Endothelial cell of umbilical vein (primary cell): ENCODE results near the gene RBFOX1. TPM values are rescaled to one million over a fixed set of nuclear protein-coding genes. Genes with fewer than 3 reads are reported as not detected.

Experiments used
- BruUV-seq: library from RNA; stranded (reverse); fragments of 400-500 nt; replicated peaks from 2 replicates; lab custom pipeline; 2021; lab: Mats Ljungman, UMichigan
- CTCF ChIA-PET: fragments of 300-600, 350-600 bp; sonication (Branson Sonifier 250); formaldehyde crosslinking; loops from one replicate; lab custom pipeline; 2021; ENCODE audit warnings: antibody characterized with exemption, inconsistent platforms; lab: Charles Lee
- POLR2A ChIA-PET: fragments of 300-600, 350-600 bp; sonication (Branson Sonifier 250); formaldehyde crosslinking; loops from one replicate; lab custom pipeline; 2021; ENCODE audit warnings: antibody characterized with exemption, inconsistent platforms; lab: Charles Lee
- DNase-seq: peaks from one replicate; pipeline ENCODE4 v3.0.0-alpha.2; 2011; ENCODE audit warnings: low read depth, low spot score
- FAIRE-seq: peaks from 2 replicates; lab custom pipeline; 2011; peaks lifted over from hg19 to GRCh38; lab: Jason Lieb, UNC
- H2AFZ ChIP-seq: 2 replicates; pipeline ENCODE4 v1.6.0; 2012; ENCODE audit warnings: low read depth, low read length, control low read depth, inconsistent platforms
- H3K27ac ChIP-seq: 2 replicates; pipeline ENCODE4 v1.5.1; 2011; ENCODE audit warnings: low read depth, mild to moderate bottlenecking, control low read depth, low read length, moderate library complexity; ENCODE audit not compliant: insufficient read depth
- H3K27me3 ChIP-seq, 2 experiments: 2 replicates each; pipeline versions ENCODE4 v1.6.0 to v1.6.1; 2011; ENCODE audit warnings: low read length in 2 of 2, mixed read lengths in 1 of 2; ENCODE audit not compliant: control insufficient read depth in 2 of 2, insufficient read depth in 2 of 2
- H3K36me3 ChIP-seq, 2 experiments: 2 replicates in 1 of 2; 3 replicates in 1 of 2; pipeline ENCODE4 v1.5.1; 2011; ENCODE audit warnings: low read length in 2 of 2, mild to moderate bottlenecking in 1 of 2, moderate library complexity in 1 of 2; ENCODE audit not compliant: control insufficient read depth in 2 of 2, insufficient read depth in 2 of 2; ENCODE audit errors: extremely low read depth in 1 of 2
- H3K4me1 ChIP-seq: 3 replicates; pipeline ENCODE4 v1.5.1; 2011; ENCODE audit warnings: mild to moderate bottlenecking, low read length; ENCODE audit not compliant: control insufficient read depth, insufficient read depth; ENCODE audit errors: extremely low read depth
- H3K4me2 ChIP-seq: 2 replicates; pipeline ENCODE4 v1.6.1; 2011; ENCODE audit warnings: low read length, control low read depth, mixed read lengths; ENCODE audit not compliant: insufficient read depth
- H3K4me3 ChIP-seq, 3 experiments: fragments of 200-600 bp in 1 of 3; sonication (generic), shearing (Covaris generic) in 1 of 3; replicated peaks in 1 of 3; 2 replicates each; pipeline ENCODE4 v1.5.1; 2011 to 2016; ENCODE audit warnings: control low read depth in 3 of 3, low read length in 3 of 3, mild to moderate bottlenecking in 2 of 3, inconsistent platforms in 1 of 3, low read depth in 1 of 3, moderate library complexity in 1 of 3; ENCODE audit not compliant: insufficient read depth in 1 of 3
- H3K79me2 ChIP-seq: 2 replicates; pipeline ENCODE4 v1.6.0; 2012; ENCODE audit warnings: low read length, inconsistent platforms; ENCODE audit not compliant: control insufficient read depth, insufficient read depth
- H3K9ac ChIP-seq: replicated peaks from 2 replicates; pipeline ENCODE3; 2011; ENCODE audit warnings: low read length, control low read depth; ENCODE audit not compliant: insufficient read depth; ENCODE audit errors: extremely low read depth
- H3K9me1 ChIP-seq: replicated peaks from 3 replicates; pipeline ENCODE4 v1.6.0; 2011; ENCODE audit warnings: mild to moderate bottlenecking, low read length; ENCODE audit not compliant: control insufficient read depth, insufficient read depth; ENCODE audit errors: extremely low read depth
- H3K9me3 ChIP-seq: replicated peaks from 2 replicates; pipeline ENCODE4 v1.5.1; 2012; ENCODE audit warnings: low read length, inconsistent platforms; ENCODE audit not compliant: control insufficient read depth, insufficient read depth
- H4K20me1 ChIP-seq: replicated peaks from 2 replicates; pipeline ENCODE3; 2011; ENCODE audit warnings: mild to moderate bottlenecking, low read length; ENCODE audit not compliant: control insufficient read depth, insufficient read depth; ENCODE audit errors: extremely low read depth
- EZH2 ChIP-seq: IDR thresholded peaks from 2 replicates; pipeline ENCODE4 v1.6.1; 2012; ENCODE audit warnings: borderline replicate concordance, low read depth, mild to moderate bottlenecking, moderate library complexity, low read length, inconsistent platforms; ENCODE audit not compliant: severe bottlenecking
- FOS ChIP-seq: IDR thresholded peaks from 2 replicates; pipeline ENCODE4 v1.6.1; 2011; ENCODE audit warnings: mild to moderate bottlenecking, low read length, moderate library complexity, borderline replicate concordance; ENCODE audit not compliant: insufficient read depth
- GATA2 ChIP-seq: IDR thresholded peaks from 2 replicates; pipeline ENCODE4 v1.7.0; 2011; ENCODE audit warnings: low read depth, mild to moderate bottlenecking, moderate library complexity, mixed read lengths, low read length; ENCODE audit not compliant: insufficient read length, insufficient read depth
- JUN ChIP-seq: IDR thresholded peaks from 2 replicates; pipeline ENCODE4 v1.6.1; 2011; ENCODE audit warnings: borderline replicate concordance, low read depth; ENCODE audit not compliant: insufficient read length, insufficient read depth
- MYC ChIP-seq: IDR thresholded peaks from one replicate; pipeline ENCODE4 v1.6.1; 2011; ENCODE audit warnings: mild to moderate bottlenecking, low read depth, low read length
- POLR2A ChIP-seq: IDR thresholded peaks from 2 replicates; pipeline ENCODE4 v1.6.1; 2012; ENCODE audit warnings: low read depth, mild to moderate bottlenecking, control low read depth, low read length
- POLR2AphosphoS5 ChIP-seq: IDR thresholded peaks from 2 replicates; pipeline ENCODE4 v1.6.1; 2012; ENCODE audit warnings: low read depth, mild to moderate bottlenecking, control low read depth, low read length, moderate library complexity; ENCODE audit not compliant: insufficient read depth
- dilution Hi-C: fragments of 300-500 bp; cut with MboI; formaldehyde crosslinking; loops from one replicate; pipeline ENCODE4 v1.15.0; 2019; ENCODE audit warnings: low sequenced_read_pairs; ENCODE audit not compliant: extremely low pct_ligation_motif_present
- intact Hi-C: fragments of 100-400 bp; cut with micrococcal nuclease; formaldehyde crosslinking; loops from one replicate; pipeline ENCODE4 v1.10.0; 2022
- polyA plus RNA-seq, 4 experiments: library from polyadenylated mRNA; depleted of rRNA in 3 of 4; stranded (reverse) in 3 of 4; unstranded in 1 of 4; fragments of >200 nt; gene quantifications; 2 replicates each; pipeline versions ENCODE4 v1.2.1 to v1.2.3, GENCODE V29; 2011 to 2012; ENCODE audit warnings: missing spikeins in 1 of 4
- total RNA-seq: library from RNA; stranded (reverse); gene quantifications from 2 replicates; pipeline ENCODE4 v1.2.3, GENCODE V29; 2021
- TF ChIP-seq, protein P1 (sequence below): IDR thresholded peaks from 2 replicates; pipeline ENCODE4 v1.6.1; 2011; ENCODE audit not compliant: insufficient read depth, insufficient read length
- TF ChIP-seq, protein P2 (sequence below), 2 donors: IDR thresholded peaks; 1 replicate in 1 of 2; 2 replicates in 1 of 2; pipeline ENCODE4 v1.5.1; 2011; ENCODE audit warnings: low read length in 2 of 2, mild to moderate bottlenecking in 2 of 2, moderate library complexity in 2 of 2, control low read depth in 1 of 2, inconsistent platforms in 1 of 2, low read depth in 1 of 2; ENCODE audit not compliant: insufficient read depth in 1 of 2; ENCODE audit errors: extremely low read depth in 1 of 2

RBFOX1 gene
- total and polyA plus RNA-seq, 2 donors (not counting 3 experiments of a cell fraction or from before 2014, with no cell fraction given) = not detected

DNA sequence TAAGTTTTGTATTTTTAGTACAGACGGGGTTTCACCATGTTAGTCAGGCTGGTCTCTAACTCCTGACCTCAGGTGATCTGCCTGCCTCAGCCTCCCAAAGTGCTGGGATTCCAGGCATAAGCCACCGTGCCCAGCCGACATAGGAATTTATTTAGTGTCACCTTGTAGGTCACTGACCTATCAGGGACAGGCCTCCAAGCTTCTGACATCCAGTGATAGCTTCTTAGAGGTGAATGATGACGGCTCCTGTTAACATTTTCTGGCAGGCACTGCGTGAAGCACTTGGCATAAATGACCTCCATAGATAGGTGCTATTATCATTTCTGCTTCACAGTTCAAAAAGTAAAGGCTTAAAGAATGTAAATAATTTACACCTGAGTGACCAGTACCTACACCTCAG lies 71.6 kb downstream of the RBFOX1 start:
- no TSS peak for BruUV-seq
- POLR2A ChIA-PET = no interaction called here
- no peak for FAIRE-seq

More for the DNA sequence above, 71.6 kb downstream of the RBFOX1 start:
- no peak overlapping the region for H3K4me2 ChIP-seq
- TF ChIP-seq FOS (no peak), JUN (no peak), GATA2 (no peak), EZH2 (no peak), POLR2A (no peak), POLR2AphosphoS5 (no peak), MYC (no peak)
- TF ChIP-seq, protein P1, sequence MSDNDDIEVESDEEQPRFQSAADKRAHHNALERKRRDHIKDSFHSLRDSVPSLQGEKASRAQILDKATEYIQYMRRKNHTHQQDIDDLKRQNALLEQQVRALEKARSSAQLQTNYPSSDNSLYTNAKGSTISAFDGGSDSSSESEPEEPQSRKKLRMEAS = no peak
- TF ChIP-seq, protein P2, sequence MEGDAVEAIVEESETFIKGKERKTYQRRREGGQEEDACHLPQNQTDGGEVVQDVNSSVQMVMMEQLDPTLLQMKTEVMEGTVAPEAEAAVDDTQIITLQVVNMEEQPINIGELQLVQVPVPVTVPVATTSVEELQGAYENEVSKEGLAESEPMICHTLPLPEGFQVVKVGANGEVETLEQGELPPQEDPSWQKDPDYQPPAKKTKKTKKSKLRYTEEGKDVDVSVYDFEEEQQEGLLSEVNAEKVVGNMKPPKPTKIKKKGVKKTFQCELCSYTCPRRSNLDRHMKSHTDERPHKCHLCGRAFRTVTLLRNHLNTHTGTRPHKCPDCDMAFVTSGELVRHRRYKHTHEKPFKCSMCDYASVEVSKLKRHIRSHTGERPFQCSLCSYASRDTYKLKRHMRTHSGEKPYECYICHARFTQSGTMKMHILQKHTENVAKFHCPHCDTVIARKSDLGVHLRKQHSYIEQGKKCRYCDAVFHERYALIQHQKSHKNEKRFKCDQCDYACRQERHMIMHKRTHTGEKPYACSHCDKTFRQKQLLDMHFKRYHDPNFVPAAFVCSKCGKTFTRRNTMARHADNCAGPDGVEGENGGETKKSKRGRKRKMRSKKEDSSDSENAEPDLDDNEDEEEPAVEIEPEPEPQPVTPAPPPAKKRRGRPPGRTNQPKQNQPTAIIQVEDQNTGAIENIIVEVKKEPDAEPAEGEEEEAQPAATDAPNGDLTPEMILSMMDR (IDR thresholded peaks at IDR 0.05; ENCODE audit: extremely low read depth in 1 of 2, insufficient read depth in 1 of 2, low read depth in 1 of 2, low read length in 2 of 2) = no peak
- H3K9ac ChIP-seq = no peak overlapping the region
- H3K9me3 ChIP-seq = no peaks in the 10 kb centered on the region
- dilution Hi-C loops = no loop called here
- H3K79me2 ChIP-seq = no peaks in the 10 kb centered on the region
- H3K9me1 ChIP-seq = no peaks in the 10 kb centered on the region
- H3K4me3 ChIP-seq = no peak overlapping the region
- DNase-seq = no peak
- intact Hi-C loops = no loop called here
- CTCF ChIA-PET = no interaction called here
- H3K36me3 ChIP-seq = no peaks in the 10 kb centered on the region
- no peak overlapping the region for H2AFZ ChIP-seq
- no peak overlapping the region for H3K27ac ChIP-seq
- H3K27me3 ChIP-seq = no peaks in the 10 kb centered on the region
- H3K4me1 ChIP-seq = no peaks in the 10 kb centered on the region
- no peaks in the 10 kb centered on the region for H4K20me1 ChIP-seq
